DND-41 (cell line): ENCODE data around the gene CCDC6.

Experiments
- CTCF ChIP-seq: IDR thresholded peaks from 2 replicates; pipeline ENCODE4 v1.5.1; 2012; ENCODE audit warnings: borderline replicate concordance, low read length, moderate library complexity, mild to moderate bottlenecking; ENCODE audit not compliant: poor library complexity, severe bottlenecking; ENCODE audit errors: extremely low read depth
- EZH2 ChIP-seq: IDR thresholded peaks from 3 replicates; pipeline ENCODE4 v1.6.1; 2012; ENCODE audit warnings: borderline replicate concordance, low read depth, mild to moderate bottlenecking, moderate library complexity, low read length, inconsistent platforms; ENCODE audit not compliant: severe bottlenecking

- TF ChIP-seq CTCF (peak; percentile 53), EZH2 (no peak)
These were observed 101.3 kb downstream of the CCDC6 start for GRCh38 chr10:59805014-59805413.
